H54 (cell line): ENCODE data around the gene PKNOX2.

Experiments used
- DNase-seq: peaks from one replicate; pipeline ENCODE4 v3.0.0; 2011; ENCODE audit warnings: low spot score, mixed read lengths; ENCODE audit not compliant: insufficient read length
- FAIRE-seq: peaks from 3 replicates; lab custom pipeline; 2011; peaks lifted over from hg19 to GRCh38; lab: Jason Lieb, UNC
- POLR2A ChIP-seq: IDR thresholded peaks from 2 replicates; pipeline ENCODE4 v1.6.1; 2011; ENCODE audit warnings: low read depth, mild to moderate bottlenecking, low read length

Gene PKNOX2

DNA sequence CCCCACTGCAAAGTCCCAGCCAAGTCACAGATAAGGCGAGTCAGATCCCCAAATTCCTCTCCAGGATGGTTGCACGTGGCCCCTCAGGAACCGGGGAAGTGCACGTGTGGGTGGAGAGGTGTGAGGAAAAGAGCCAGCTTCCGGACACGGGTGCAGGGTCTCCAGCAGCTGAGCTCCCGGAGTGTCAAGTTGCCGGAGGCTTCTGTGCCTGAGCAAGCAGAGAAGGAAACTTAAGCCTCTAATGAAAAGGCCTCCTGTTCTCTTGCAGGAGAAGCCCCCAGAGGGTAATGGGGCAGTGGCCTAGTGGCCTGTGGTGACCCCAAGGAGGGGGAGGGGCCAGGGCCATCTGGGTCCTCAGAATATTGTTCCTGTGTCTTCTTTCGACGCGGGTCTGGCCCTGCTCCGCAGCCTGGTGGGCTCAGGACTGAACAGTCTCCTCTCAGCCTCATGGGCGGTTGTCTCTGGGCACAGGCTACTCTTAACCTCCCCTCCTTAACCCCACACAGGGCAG is 183.6 kb downstream of the PKNOX2 start:
- DNase-seq (no peak), FAIRE-seq (no peak)
- no peak for TF ChIP-seq POLR2A

DNA sequence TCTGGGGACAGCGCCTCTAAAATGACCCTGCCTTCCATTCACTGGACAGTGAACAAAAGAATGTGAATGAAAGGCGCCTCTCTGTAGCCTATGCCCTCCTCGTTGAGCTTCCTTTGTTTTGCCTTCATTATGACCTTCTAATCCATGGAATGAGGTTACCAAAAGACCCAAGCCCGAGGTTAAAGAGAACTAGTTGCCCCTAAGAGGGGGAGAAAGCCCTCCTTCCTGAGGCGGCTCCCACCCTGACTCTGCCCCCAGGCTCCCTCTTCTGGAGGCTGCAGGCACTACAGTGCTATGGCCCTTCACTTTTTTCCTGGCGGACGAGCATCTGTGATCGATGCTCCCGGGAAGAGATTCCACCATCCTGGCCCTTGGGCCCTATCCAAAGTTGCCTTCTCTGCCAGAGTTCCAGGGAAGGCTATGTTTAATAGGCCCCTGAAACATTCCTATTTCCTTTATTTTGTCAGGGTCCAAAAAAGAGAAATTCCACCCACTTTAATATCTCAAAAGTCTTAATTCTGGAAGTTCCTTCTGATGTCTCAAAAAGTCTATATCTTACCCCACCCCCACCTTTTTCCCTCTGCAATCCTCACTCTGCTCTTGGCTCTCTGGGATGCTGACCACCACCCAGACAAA is 184.2 kb downstream of the PKNOX2 start:
- DNase-seq (peak; percentile 16), FAIRE-seq (peak; percentile 23)
- no peak for TF ChIP-seq POLR2A

GRCh38 chr11:125350206-125351032 is 185.9 kb downstream of the PKNOX2 start:
- FAIRE-seq (no peak), DNase-seq (no peak)
- TF ChIP-seq POLR2A = no peak

- no peak for TF ChIP-seq POLR2A
- DNase-seq (no peak), FAIRE-seq (no peak)
Observed at GRCh38 chr11:125351033-125351867, 186.7 kb downstream of the PKNOX2 start.

GRCh38 chr11:125351868-125352250 is 187.3 kb downstream of the PKNOX2 start:
- no peak for FAIRE-seq
- DNase-seq = no peak
- no peak for TF ChIP-seq POLR2A

- DNase-seq (no peak), FAIRE-seq (no peak)
- no peak for TF ChIP-seq POLR2A
Observed at GRCh38 chr11:125356797-125357196, 192.2 kb downstream of the PKNOX2 start.

GRCh38 chr11:125357551-125357950 is 193.0 kb downstream of the PKNOX2 start:
- no peak for TF ChIP-seq POLR2A
- FAIRE-seq = no peak
- no peak for DNase-seq

- FAIRE-seq (no peak), DNase-seq (no peak)
- no peak for TF ChIP-seq POLR2A
Observed at GRCh38 chr11:125358254-125358840, 193.8 kb downstream of the PKNOX2 start.

- DNase-seq (no peak), FAIRE-seq (no peak)
- TF ChIP-seq POLR2A = no peak
Observed at GRCh38 chr11:125359130-125359529, 194.6 kb downstream of the PKNOX2 start.

DNA sequence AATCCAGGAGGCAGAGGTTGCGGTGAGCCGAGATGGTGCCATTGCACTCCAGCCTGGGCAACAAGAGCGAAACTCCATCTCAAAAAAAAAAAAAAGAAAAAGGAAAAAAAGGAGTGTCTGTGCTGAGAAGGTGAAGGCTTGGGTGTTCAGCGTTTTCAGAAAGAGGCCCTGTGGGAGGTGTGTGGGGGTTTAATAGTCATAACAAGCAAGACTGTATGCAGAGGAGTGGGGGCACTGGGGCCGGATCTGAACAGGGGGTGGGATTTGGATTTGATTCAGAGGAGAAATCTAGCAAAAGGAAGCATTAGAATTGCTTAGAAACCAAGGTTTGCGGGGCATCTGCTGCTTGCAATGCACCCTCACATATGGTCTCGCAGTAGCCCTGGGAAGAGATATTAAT is 195.5 kb downstream of the PKNOX2 start:
- no peak for TF ChIP-seq POLR2A
- FAIRE-seq (no peak), DNase-seq (no peak)

DNA sequence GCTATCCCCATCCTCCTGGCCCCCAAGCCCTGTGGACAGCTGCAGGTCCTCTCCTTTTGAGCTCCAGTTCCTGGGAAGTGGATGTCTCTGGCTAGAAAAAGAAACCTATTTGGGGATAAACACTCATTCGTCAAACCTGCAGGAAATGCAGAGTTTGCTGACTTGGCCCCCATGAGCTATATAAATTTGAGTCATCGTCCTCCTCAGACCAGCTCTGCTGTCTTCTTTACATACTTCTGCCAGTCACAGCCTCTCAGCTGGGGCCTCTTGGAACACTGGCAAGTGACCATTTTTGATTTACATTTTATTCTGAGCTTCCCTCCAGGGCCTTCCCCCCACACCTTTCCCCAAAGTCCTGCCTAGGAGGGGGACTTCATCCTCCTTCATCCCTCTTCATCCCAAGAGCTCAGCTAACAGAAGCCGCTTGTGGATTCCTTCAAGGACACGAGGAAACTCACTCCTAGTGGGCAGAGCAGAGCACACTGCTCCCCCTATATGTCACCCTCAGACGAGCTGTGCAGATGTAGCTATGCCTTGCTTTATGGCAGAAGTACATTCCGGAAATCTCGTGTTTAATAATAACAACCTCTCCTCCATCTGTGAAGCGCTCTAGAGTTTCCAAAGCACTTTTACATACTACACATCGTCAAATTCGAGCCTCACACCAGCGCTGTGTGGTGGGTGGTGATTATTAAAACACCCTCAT is 199.7 kb downstream of the PKNOX2 start:
- FAIRE-seq = no peak
- no peak for DNase-seq
- TF ChIP-seq POLR2A = no peak

DNA sequence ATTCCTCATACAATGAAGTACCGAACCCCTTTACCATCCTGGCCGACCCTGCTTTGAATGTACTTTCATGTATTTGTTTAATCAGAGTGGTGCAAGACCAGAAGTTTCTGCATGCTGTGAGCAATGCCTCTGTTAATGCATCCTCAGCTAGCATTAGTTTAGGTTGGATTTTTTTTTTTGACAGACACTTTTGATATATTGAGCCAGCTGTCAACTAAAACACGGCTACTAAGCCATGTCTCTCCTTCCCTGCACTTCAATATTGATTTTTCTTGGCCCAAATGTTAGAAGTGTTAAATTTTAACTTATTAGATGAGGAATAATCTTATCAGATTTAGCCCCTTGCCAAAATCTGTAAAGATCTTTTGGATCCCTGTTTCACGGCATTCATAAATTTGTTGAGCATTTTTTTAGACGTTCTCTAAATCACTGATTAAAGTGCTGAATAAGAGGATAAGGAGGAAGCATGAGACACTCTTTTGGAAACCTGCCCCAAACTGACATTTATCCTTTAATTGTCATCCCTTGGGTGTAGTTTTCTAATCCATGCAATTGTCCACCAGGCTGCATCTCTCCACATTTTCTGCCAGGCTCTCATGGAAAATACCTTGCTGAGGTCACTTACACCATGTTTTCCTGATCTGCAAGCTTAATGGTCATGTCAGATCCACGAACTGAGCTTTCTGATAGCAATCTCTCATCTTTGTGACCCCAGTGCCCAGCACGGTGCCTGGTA is 200.8 kb downstream of the PKNOX2 start:
- no peak for FAIRE-seq
- no peak for DNase-seq
- TF ChIP-seq POLR2A = no peak
